SK-N-SH treated with all-trans-retinoic acid at 6 μM for 48 hours (cell line): ENCODE data around the gene ACTR2.

Experiments
- ATAC-seq: fragments of 200-7000 bp; cut with Tn5 transposase; 3 replicates; pipeline ENCODE4 v1.9.1; 2020; ENCODE audit warnings: mild to moderate bottlenecking, moderate library complexity
- ARNTL ChIP-seq: fragments of 450-650 bp; formaldehyde crosslinking; IDR thresholded peaks from 2 replicates; pipeline ENCODE4 v1.5.0; 2020; ENCODE audit warnings: low read depth, mild to moderate bottlenecking, moderate library complexity, borderline replicate concordance
- CREB5 ChIP-seq: fragments of 250-450 bp; sonication (Bioruptor Pico); IDR thresholded peaks from 2 replicates; pipeline ENCODE4 v1.5.1; 2020; ENCODE audit warnings: low read depth, mild to moderate bottlenecking, moderate library complexity
- CSDC2 ChIP-seq: fragments of 250-450 bp; sonication (Bioruptor Pico); IDR thresholded peaks from 2 replicates; pipeline ENCODE4 v1.5.0; 2020; ENCODE audit warnings: mild to moderate bottlenecking, moderate library complexity
- CSRNP3 ChIP-seq: fragments of 250-450 bp; sonication (Bioruptor Pico); IDR thresholded peaks from 2 replicates; pipeline ENCODE4 v1.5.1; 2021; ENCODE audit warnings: mild to moderate bottlenecking, moderate library complexity
- ESRRG ChIP-seq: fragments of 250-450 bp; sonication (Bioruptor Pico); IDR thresholded peaks from 2 replicates; pipeline ENCODE4 v1.6.1; 2021; ENCODE audit warnings: mild to moderate bottlenecking
- GLIS3 ChIP-seq: fragments of 250-450 bp; sonication (Bioruptor Pico); IDR thresholded peaks from 2 replicates; pipeline ENCODE4 v1.5.0; 2020; ENCODE audit warnings: mild to moderate bottlenecking, moderate library complexity
- ISL1 ChIP-seq: fragments of 250-450 bp; sonication (Bioruptor Pico); IDR thresholded peaks from 2 replicates; pipeline ENCODE4 v2.1.2; 2022; ENCODE audit warnings: mild to moderate bottlenecking, moderate library complexity
- OSR1 ChIP-seq: fragments of 250-450 bp; sonication (Bioruptor Pico); IDR thresholded peaks from 2 replicates; pipeline ENCODE4 v1.8.0; 2022; ENCODE audit warnings: moderate library complexity, mild to moderate bottlenecking, inconsistent platforms
- PATZ1 ChIP-seq: fragments of 250-450 bp; sonication (Bioruptor Pico); IDR thresholded peaks from 2 replicates; pipeline ENCODE4 v1.8.0; 2020; ENCODE audit warnings: mild to moderate bottlenecking, moderate library complexity, borderline replicate concordance
- POU6F1 ChIP-seq: fragments of 250-450 bp; sonication (Bioruptor Pico); IDR thresholded peaks from 2 replicates; pipeline ENCODE4 v1.8.0; 2021; ENCODE audit warnings: low read depth, mild to moderate bottlenecking, moderate library complexity, borderline replicate concordance
- PPARA ChIP-seq: fragments of 250-450 bp; sonication (Bioruptor Pico); IDR thresholded peaks from 2 replicates; pipeline ENCODE4 v1.5.0; 2020; ENCODE audit warnings: mild to moderate bottlenecking, borderline replicate concordance
- RARB ChIP-seq: fragments of 250-450 bp; sonication (Bioruptor Pico); IDR thresholded peaks from 2 replicates; pipeline ENCODE4 v1.8.0; 2021; ENCODE audit warnings: mild to moderate bottlenecking, moderate library complexity
- SNAI2 ChIP-seq: fragments of 250-450 bp; sonication (Bioruptor Pico); IDR thresholded peaks from 2 replicates; pipeline ENCODE4 v1.5.0; 2020; ENCODE audit warnings: mild to moderate bottlenecking, moderate library complexity
- TCF4 ChIP-seq: fragments of 250-450 bp; sonication (Bioruptor Pico); IDR thresholded peaks from 2 replicates; pipeline ENCODE4 v1.8.0; 2021; ENCODE audit warnings: mild to moderate bottlenecking, moderate library complexity, borderline replicate concordance
- TOX ChIP-seq: fragments of 250-450 bp; sonication (Bioruptor Pico); IDR thresholded peaks from 2 replicates; pipeline ENCODE4 v1.8.0; 2021; ENCODE audit warnings: mild to moderate bottlenecking, moderate library complexity, borderline replicate concordance
- TSHZ2 ChIP-seq: fragments of 250-450 bp; sonication (Bioruptor Pico); IDR thresholded peaks from 2 replicates; pipeline ENCODE4 v1.5.0; 2020; ENCODE audit warnings: mild to moderate bottlenecking, moderate library complexity
- ZC3H10 ChIP-seq: fragments of 250-450 bp; sonication (Bioruptor Pico); IDR thresholded peaks from 2 replicates; pipeline ENCODE4 v1.5.1; 2021; ENCODE audit warnings: mild to moderate bottlenecking, moderate library complexity
- ZFP30 ChIP-seq: fragments of 450-650 bp; formaldehyde crosslinking; IDR thresholded peaks from 2 replicates; pipeline ENCODE4 v1.5.0; 2022; ENCODE audit warnings: mild to moderate bottlenecking, moderate library complexity
- ZNF565 ChIP-seq: fragments of 450-650 bp; formaldehyde crosslinking; conservative IDR thresholded peaks from 2 replicates; pipeline ENCODE4 v1.5.0; 2020; ENCODE audit warnings: low read depth, mild to moderate bottlenecking, moderate library complexity
- ZNF70 ChIP-seq: fragments of 450-650 bp; formaldehyde crosslinking; IDR thresholded peaks from 2 replicates; pipeline ENCODE4 v1.5.0; 2020; ENCODE audit warnings: mild to moderate bottlenecking, moderate library complexity

Gene ACTR2

DNA sequence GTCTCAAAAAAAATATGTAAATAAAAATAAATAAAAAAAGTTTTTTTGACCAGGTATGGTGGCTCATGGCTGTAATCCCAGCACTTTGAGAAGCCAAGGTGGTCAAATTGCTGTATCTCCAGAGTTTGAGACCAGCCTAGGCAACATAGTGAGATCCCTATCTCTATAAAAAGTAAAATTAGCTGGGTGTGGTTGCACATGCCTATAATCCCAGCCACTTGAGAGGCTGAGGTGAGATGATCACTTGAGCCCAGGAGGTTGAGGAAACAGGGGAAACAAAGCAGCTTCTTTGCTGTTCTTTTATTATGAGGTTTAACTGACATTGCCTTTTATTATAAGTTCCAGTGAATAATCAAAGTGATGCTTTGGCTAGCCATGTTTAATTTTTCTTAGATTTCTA, 25.0 kb downstream of the ACTR2 start:
- ATAC-seq: no peak
- no peak for TF ChIP-seq ZNF565 (CRISPR knock-in tag)
- no peak for TF ChIP-seq TSHZ2 (CRISPR knock-in tag)
- no peak for TF ChIP-seq ZNF70 (CRISPR knock-in tag)
- TF ChIP-seq TCF4 (CRISPR knock-in tag): no peak
- no peak for TF ChIP-seq ZFP30 (CRISPR knock-in tag)
- TF ChIP-seq ARNTL (CRISPR knock-in tag): no peak
- no peak for TF ChIP-seq OSR1 (CRISPR knock-in tag)
- no peak for TF ChIP-seq CREB5 (CRISPR knock-in tag)
- TF ChIP-seq PPARA: no peak

GRCh38 chr2:65255356-65255755, 27.7 kb downstream of the ACTR2 start:
- no peak for ATAC-seq

DNA sequence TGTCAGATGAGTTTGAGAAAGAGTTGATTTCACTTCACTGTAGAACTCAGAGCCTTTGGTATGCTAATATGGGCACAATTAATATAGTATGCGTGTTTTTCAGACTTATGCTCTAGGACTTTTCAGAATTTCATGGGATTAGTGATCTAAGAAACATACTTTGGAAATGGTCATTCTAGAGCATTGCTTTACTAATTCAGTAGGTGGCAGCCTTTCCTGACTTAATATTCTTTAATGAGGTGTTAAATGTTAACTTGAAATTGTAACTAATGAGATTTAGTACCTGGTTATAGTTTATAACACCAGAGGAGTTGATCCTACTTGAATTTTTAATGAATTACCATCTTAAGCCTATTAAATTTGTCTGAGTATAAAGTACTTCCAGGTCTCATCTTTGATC, 28.4 kb downstream of the ACTR2 start:
- no peak for TF ChIP-seq TOX (CRISPR knock-in tag)
- no peak for TF ChIP-seq ESRRG (CRISPR knock-in tag)
- TF ChIP-seq, all 23 proteins: peak for 0
- no peak for ATAC-seq

More at GRCh38 chr2:65255356-65255755, 27.7 kb downstream of the ACTR2 start:
- TF ChIP-seq TSHZ2 (CRISPR knock-in tag) (no peak), CSDC2 (no peak), PATZ1 (CRISPR knock-in tag) (no peak)
- TF ChIP-seq, all 23 proteins: peak for 0

- ATAC-seq: 0 out of 3 replicates have a peak, but pooled peaks have one; percentile 26
Measured at GRCh38 chr2:65257866-65258265, 30.2 kb downstream of the ACTR2 start.

GRCh38 chr2:65261676-65262075, 34.0 kb downstream of the ACTR2 start:
- TF ChIP-seq POU6F1 (CRISPR knock-in tag): no peak
- TF ChIP-seq GLIS3: no peak
- no peak for TF ChIP-seq PPARA
- no peak for TF ChIP-seq CSRNP3 (CRISPR knock-in tag)
- TF ChIP-seq ARNTL (CRISPR knock-in tag): no peak
- peak; percentile 24; the same call in 1 of the 2 replicates for TF ChIP-seq TCF4 (CRISPR knock-in tag)
- no peak for TF ChIP-seq RARB (CRISPR knock-in tag)
- no peak for TF ChIP-seq SNAI2 (CRISPR knock-in tag)
- TF ChIP-seq ISL1: peak; percentile 67
- no peak for TF ChIP-seq ZNF70 (CRISPR knock-in tag)
- no peak for TF ChIP-seq ZC3H10 (CRISPR knock-in tag)
- peak; percentile 63 for ATAC-seq
